Hematopoietic multipotent progenitor cell treated with erythropoietin and hydrocortisone succinate and interleukin-3 and kit ligand, for 8 days (in vitro differentiated cells): ENCODE results near the gene RRAGD.

Source experiments
- DNase-seq: peaks from one replicate; pipeline ENCODE4 v3.0.0-alpha.2; 2015

The RRAGD gene

DNA sequence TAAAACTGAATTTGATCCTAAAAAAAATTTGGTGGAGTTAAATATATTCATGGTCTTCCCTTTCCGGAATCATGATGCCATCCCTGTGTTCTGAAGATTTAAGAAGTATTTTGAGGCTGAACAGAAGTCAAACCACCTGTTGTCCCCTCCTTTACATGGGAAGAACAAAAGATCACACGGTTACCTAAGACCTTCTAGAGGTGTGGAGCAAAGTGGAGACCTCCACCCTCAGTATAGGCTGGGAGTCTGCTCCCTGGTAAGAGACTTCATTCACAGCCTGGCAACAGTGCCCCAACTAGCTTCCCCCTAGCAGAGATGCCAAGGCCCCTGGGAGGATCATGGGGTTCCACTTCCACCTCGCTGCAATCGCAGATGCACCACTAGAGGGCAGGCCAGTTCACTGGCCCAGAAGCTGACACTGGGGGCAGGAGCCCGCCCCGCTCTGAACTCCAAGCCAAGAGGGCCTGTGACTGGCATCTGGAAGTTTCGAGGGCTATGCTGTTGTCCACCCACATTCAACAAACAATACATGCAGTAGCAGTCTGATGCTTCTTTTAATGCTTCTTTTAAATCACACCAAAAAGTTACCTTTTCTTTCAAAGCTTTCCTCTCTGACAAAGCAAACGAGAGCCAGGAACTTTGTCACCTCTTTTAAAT is 40.1 kb downstream of the RRAGD start:
- DNase-seq, result peak; percentile 82

GRCh38 chr6:89368999-89369398 is 43.1 kb downstream of the RRAGD start:
- DNase-seq, result no peak

DNA sequence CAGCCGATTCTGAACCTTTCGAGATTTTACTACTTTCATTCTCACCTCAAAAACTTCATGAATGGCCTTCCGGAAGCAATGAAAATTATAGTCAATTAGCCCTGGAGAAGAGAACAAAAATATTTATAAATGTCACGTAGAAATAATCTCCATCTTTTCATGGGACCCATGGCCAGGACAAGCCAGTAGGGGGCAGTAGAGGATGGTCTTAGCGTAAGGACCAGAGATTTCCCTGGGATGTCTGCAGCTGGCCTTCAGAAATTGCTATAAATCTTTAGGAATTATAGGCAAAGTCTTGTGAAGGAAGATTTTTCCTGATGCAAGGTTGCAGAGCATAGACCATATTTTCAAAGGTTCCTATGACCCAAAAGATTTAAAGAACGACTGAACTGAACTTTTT is 44.0 kb downstream of the RRAGD start:
- DNase-seq, result peak; percentile 66

GRCh38 chr6:89364586-89364985 is 47.5 kb downstream of the RRAGD start:
- no peak for DNase-seq

GRCh38 chr6:89361171-89361570 is 50.9 kb downstream of the RRAGD start:
- DNase-seq, result no peak

DNA sequence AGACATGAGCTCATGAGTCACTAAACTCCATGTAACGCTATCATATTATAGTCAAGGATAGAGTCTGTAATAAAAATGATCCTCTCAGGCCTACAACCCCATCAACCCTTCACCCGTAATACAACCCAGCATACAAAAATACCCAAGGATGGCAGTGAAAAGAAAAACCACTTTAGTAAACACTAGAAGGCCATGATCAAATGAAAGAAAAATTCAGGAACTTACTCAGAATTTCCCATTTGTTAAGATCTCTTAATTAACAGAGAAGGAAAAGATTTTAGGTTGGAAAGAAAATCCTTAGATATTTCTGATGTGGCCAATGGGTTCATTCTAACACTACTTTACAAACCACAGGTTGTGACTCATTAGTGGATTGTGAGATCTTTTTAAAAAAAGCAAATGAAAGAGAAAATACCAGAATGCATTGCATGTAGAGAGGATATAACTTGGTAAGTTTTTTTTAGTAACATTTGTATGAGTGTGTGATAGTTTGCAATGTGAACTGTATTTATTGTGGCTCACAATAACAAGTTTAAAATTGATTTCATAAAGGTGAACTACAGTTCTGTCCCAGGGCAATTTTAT is 51.6 kb downstream of the RRAGD start:
- no peak for DNase-seq

GRCh38 chr6:89359561-89359960 is 52.5 kb downstream of the RRAGD start:
- no peak for DNase-seq

DNA sequence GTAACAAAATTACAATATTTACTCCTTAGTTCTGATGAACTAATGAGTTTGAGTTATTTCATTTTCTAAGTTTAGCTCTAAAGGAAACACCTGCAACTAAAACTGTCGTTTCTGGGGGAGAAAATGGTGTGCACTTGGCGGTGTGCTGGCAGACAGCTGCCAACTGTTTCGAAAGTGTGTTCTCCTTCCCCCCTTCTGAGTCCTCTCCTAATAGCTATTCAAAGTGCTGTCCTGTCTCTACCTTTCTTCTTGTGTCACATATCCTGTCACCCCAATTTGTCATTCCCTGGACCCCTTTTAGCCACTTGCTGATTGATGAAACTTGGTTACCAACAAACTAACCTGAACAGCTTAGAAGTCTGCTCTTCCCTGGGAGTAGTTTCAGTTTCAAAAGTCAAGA is 54.7 kb downstream of the RRAGD start:
- peak; percentile 32 for DNase-seq

- DNase-seq, result no peak
These were observed 55.4 kb downstream of the RRAGD start for GRCh38 chr6:89356642-89357170.

- DNase-seq, result no peak
These were observed 56.4 kb downstream of the RRAGD start for GRCh38 chr6:89355511-89356194.

GRCh38 chr6:89353702-89354392 is 58.2 kb downstream of the RRAGD start:
- no peak for DNase-seq

DNA sequence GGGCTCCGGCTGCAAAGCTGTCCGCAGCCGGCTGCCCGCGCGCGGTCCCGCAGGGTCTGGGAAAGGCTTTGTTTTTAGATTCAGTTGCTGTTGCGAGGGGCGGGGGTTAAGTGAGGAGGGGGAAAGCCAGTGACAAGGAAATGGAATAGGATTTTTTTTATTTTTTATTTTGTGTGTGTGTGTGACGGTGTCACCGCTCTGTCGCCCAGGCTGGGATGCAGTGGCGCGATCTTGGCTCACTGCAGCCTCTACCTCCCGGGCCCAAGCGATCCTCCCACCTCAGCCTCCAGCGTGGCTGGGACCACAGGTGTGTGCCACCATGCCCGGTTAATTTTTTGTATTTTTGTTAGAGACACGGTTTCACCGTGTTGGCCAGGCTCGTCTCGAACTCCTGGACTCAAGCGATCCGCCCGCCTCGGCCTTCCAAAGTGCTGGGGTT is 58.9 kb downstream of the RRAGD start:
- no peak for DNase-seq

DNA sequence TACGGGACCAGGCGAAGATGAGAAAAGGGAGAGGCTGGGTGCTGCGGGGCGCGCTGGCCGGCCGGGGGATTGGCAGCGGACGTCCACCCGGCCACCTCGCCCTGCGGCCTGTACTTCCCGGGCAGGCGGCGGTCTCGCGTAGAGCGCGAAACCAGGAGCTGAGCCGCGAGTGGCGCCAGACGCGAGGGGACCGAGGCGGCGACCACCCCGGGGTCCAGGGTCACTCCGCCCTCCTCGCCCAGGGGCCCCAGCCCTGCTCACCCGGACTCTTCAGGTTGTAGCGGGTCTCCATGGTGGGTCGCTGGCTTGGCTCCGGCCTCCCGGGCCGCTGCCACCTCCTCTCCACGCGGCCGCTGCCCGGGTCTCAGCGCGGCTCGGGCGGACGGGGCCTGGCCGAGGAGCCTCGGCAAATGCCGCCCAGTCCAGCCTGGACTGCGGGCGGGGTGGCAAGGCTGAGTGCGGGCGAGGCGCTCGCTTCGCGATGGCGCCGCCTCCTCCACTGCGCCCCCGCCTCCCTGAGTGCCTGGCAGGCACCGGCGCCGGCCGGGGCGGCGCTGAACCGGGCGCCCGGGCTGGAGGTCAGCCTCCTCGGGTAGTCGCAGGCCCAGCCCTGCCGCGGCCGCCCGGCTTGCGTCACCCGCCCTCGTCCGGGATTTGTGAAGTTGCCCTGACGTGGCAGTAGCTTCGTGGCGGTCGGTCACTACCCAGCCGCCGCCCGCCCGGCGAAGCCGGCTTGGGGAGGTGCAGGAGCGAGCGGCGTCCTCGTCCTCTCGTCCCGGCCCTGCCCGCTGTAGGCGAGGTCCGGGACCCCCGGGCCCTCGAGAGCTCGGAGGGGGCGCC is 59.6 kb downstream of the RRAGD start, which contains the start of gene UBE2J1:
Gene UBE2J1 (minus strand): TSS at position 445 of the 840 bp plus-strand sequence. CDS start 153 bp downstream, at position 292.
- DNase-seq, result peak; percentile 86

DNA sequence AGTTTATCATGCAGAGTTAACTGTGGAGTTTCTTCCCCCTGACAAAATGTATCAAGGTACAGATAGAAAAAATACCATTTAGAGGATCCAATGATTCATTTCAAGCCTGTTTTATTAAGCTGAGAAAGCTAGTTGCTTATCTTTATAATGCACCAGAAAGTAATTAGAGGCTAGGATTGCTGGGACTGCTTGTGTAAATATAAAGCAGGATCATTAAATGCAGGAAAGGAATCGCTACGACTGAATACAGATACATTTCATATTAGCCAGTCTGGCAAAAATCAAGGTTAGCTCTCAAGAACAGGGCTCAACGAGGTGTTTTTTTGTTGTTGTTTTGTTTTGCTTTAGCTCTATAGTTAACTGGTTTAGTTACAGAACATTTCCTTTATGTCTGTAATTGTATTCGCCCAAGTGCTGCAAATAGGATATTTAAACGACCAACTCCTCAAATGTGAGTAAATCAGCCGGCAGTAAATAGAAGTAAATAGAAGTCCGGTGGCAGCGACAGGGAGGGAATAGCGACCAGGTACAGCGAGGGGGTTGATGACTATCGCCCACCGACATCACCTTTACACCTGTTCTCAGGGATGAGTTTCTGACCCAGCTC is 60.3 kb downstream of the RRAGD start:
- DNase-seq, result peak; percentile 23

DNA sequence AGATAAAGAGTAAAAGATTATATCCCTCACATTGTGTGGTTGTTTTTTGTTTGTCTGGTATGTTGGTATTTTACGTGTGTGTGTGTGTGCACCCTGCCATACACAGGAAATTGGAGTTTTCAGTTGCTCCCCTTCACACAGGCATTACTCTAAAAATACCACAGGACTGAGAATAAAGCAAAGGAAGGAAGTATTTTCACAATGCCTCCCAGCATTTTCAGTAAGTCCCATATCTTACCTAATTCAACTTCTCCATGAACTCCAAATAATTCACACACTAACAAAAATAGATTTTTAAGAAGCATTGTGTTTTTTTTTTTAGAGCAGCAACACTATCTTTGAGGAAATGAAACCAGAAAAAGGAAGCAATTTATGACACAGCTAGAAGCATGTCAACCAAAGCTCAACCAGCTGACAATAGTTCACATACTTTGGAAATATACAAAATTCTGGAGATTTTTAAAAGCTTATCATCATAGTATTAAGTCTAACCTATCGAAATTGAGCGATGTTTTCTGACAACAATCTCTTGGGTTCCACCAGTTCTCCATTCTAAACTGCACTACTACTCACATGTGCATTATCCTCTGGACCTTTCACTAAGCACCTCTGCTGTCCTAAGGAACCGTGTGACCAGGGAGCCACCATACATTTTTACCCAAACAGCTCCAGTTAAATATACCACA is 61.6 kb downstream of the RRAGD start:
- DNase-seq, result peak; percentile 35

DNA sequence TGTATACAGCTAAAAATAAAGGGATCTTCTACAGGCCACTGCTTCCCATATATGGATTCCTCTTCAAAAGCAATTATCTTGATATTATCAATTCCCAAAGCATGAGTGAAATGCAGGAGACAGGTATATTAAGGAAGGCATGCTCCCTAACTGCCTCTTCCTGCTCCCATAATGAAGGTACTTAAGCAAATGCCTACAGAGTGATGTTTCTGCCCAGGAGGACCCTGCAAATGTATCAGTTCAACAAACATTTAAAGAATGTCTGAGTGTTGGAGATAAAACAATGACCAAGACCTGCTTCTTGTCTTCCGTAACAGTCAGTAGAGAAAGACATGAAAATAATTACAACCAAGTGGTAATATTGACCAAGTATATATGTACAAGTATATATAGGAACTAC is 63.7 kb downstream of the RRAGD start:
- DNase-seq, result no peak

DNA sequence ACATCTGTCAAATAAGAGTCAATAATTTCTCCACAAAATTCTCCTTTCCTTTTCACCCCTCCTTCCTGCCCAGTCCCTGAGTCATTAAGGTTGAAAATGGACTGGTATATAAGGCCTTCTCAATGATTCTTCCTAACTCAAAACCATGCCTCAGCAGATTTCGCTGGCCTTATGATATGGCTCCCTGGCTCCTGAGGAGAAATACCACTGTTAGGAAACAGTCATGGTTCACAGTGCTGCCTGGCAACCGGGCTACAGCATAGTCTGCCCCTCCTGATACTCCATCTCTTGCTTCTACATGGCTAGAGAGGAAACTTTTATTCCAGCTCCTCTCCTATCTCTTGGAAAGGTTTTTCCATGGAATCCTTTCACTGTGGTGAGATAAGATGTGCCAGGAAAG is 64.2 kb downstream of the RRAGD start:
- no peak for DNase-seq

GRCh38 chr6:89346433-89346832 is 65.6 kb downstream of the RRAGD start:
- no peak for DNase-seq

DNA sequence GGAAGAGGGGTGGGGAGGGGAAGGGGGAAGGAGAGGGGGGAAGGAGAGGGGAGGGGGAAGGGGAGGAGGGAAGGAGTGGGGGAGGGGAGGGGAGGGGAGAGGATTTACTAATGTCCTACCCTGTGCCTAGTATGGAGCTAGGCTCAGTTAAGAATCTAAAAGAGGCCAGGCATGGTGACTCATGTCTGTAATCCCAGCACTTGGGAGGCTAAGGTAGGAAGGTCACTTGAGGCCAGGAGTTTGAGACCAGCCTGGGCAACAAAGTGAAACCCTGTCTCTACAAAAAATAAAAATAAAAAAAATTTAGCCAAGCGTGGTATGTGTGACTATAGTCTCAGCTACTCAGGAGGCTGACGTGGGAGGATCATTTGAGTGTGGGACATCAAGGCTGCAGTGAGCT is 72.5 kb downstream of the RRAGD start:
- no peak for DNase-seq

DNA sequence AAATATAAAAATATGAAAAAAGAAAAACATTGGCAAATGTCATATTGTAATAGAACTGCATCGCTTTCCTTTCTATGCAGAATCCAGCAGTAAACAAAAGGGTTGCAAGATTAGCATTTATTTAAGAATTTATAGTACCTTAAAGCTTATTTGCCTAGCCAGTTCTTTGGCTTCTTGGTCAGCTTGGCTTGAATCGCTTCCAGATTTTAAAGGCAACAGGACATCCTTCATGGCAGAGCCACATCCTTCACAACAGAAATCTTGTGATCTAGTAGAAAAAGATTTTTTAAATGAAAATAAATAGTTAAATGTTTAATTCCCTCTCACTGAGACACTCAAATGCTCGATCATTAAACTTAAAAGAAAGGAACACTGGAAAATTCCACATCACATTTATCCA is 76.9 kb downstream of the RRAGD start:
- DNase-seq, result no peak

DNA sequence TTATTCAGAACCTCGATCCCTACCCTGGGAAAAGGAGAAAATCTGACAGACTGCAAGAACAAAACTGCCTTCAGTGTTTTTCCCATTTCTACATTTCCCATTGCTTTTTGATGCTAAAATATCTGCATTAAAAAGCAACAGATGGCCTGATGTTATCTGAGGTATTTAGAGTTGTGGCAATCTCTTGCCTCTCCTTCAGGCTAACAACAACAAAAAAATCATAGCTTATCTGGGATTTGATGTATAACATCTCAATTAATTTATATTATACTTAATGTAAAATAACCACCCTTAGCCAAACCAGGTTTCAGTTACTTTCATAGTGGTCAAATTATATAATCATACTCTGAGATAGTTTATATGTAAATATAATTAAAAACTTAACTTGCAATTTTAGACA is 81.2 kb downstream of the RRAGD start:
- no peak for DNase-seq
